Progenitor cell of endocrine pancreas (in vitro differentiated cells): ENCODE data around the gene DRICH1. TPM values are rescaled to one million over a fixed set of nuclear protein-coding genes. Genes with fewer than 3 reads are reported as not detected.
"Not testable (repeated sequence)": the region's sequence is repeated elsewhere in the genome, so short reads cannot be mapped to it uniquely, and the experiment has no call there.

Experiments
- DNase-seq: peaks from one replicate; pipeline ENCODE4 v3.0.0; 2021; ENCODE audit warnings: low spot score; ENCODE audit not compliant: unreplicated experiment
- H3K27ac Mint-ChIP-seq: 2 replicates; pipeline ENCODE4 v1.8.0; 2021; ENCODE audit warnings: mild to moderate bottlenecking, moderate library complexity, mixed read lengths
- H3K27me3 Mint-ChIP-seq: 2 replicates; pipeline ENCODE4 v1.8.0; 2021; ENCODE audit warnings: mixed read lengths
- H3K36me3 Mint-ChIP-seq: 2 replicates; pipeline ENCODE4 v1.8.0; 2022; ENCODE audit warnings: mixed read lengths; ENCODE audit not compliant: insufficient read depth
- H3K4me1 Mint-ChIP-seq: 2 replicates; pipeline ENCODE4 v1.8.0; 2021; ENCODE audit warnings: low read depth, mixed read lengths
- H3K4me3 Mint-ChIP-seq: 2 replicates; pipeline ENCODE4 v1.8.0; 2021; ENCODE audit warnings: low read depth, mild to moderate bottlenecking, moderate library complexity, mixed read lengths
- H3K9me3 Mint-ChIP-seq: 2 replicates; pipeline ENCODE4 v1.8.0; 2021; ENCODE audit warnings: low read depth, mixed read lengths
- CTCF ChIP-seq: fragments of 200-600 bp; sonication (generic); IDR thresholded peaks from one replicate; pipeline ENCODE4 v1.5.0; 2021; ENCODE audit warnings: antibody characterized with exemption, mild to moderate bottlenecking; ENCODE audit not compliant: unreplicated experiment
- total RNA-seq: library from RNA; stranded (reverse); gene quantifications from 2 replicates; pipeline ENCODE4 v1.2.1, GENCODE V29; 2021

Gene DRICH1
- total RNA-seq, 1 donor from 2014 or later, result 8.6 TPM

DNA sequence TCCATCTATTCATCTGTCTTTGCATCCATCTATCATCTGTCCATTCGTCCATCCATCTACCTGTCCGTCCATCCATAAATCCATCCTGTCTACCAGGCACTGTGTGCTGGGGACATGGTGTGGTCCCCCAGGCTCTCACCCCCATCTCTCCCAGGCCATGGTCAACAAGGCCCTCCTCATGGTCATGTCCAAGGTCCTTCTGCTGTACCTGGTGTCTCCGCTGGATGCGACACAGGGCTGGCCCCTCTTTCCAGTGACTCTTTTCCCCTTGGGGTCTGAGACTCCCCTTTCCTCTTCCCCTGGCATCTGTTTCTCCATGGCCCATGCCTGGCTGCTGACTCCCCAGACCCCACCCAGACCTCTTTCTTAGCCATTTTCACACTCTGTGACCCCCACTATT, 56.5 kb downstream of the DRICH1 start:
- peaks cover 3% of the 10 kb centered on the region for H3K9me3 Mint-ChIP-seq
- H3K4me1 Mint-ChIP-seq, result no peaks in the 10 kb centered on the region
- no peak for DNase-seq
- no peak overlapping the region for H3K4me3 Mint-ChIP-seq
- H3K27ac Mint-ChIP-seq, result no peak overlapping the region
- no peak for TF ChIP-seq CTCF
- H3K27me3 Mint-ChIP-seq, result peaks cover 8% of the 10 kb centered on the region
- H3K36me3 Mint-ChIP-seq, result peaks cover 1% of the 10 kb centered on the region

- Mint-ChIP-seq H3K4me3 (no peak overlapping the region), H3K27ac (no peak overlapping the region), H3K4me1 (no peaks in the 10 kb centered on the region), H3K27me3 (peaks cover 8% of the 10 kb centered on the region), H3K36me3 (peaks cover 1% of the 10 kb centered on the region), H3K9me3 (peaks cover 3% of the 10 kb centered on the region)
- no peak for TF ChIP-seq CTCF
- no peak for DNase-seq
These were observed 57.2 kb downstream of the DRICH1 start for GRCh38 chr22:23574877-23575276.

GRCh38 chr22:23574371-23574811, 57.7 kb downstream of the DRICH1 start:
- Mint-ChIP-seq H3K27me3 (peaks cover 8% of the 10 kb centered on the region), H3K36me3 (peaks cover 1% of the 10 kb centered on the region), H3K4me1 (no peaks in the 10 kb centered on the region), H3K9me3 (peaks cover 3% of the 10 kb centered on the region), H3K4me3 (no peak overlapping the region), H3K27ac (no peak overlapping the region)
- DNase-seq, result no peak
- no peak for TF ChIP-seq CTCF

DNA sequence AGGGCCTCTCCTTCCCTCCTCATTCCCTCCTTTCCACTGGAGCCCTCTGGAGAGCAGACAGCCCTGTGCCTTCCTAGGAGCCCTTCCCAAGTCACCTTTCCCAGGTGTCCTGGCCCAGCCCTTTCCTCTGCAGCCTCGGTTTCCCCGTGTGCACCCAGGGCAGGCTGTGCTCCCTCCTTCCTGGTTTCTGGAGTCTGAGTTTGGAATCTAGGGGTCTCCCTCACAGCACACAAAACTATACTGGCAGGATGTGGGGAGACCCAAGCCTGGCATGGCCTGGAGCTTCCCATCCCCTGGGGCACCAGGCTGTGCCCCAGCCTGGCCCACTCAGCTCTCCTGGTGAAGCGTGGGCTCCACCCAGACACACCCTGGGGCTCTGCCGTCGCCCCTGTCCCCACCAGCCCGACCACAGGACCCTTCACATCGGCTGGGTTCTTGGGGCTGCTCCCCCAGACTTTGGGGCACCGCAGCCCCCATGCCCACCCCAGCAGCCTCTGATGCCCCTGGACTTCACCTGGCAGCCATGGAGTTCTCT, 58.4 kb downstream of the DRICH1 start:
- H3K36me3 Mint-ChIP-seq, H3K4me1 Mint-ChIP-seq, DNase-seq, H3K4me3 Mint-ChIP-seq, H3K27me3 Mint-ChIP-seq, H3K27ac Mint-ChIP-seq, H3K9me3 Mint-ChIP-seq: not testable (repeated sequence)

DNA sequence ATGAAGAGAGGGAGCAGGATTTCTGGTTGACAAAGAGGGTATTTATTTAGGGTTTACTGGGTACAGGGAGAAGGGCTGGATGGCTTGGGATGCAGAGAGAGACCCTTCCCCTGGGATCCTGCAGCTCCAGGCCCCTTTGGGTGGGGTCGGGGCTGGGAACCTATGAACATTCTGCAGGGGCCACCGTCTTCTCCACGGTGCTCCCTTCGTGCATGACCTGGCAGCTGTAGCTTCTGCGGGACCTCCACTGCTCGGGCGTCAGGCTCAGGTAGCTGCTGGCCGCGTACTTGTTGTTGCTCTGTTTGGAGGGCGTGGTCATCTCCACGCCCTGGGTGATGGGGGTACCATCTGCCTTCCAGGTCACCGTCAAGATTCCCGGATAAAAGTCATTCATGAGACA, 59.0 kb downstream of the DRICH1 start:
- H3K27me3 Mint-ChIP-seq, DNase-seq, H3K9me3 Mint-ChIP-seq, H3K27ac Mint-ChIP-seq, H3K4me1 Mint-ChIP-seq, H3K4me3 Mint-ChIP-seq, H3K36me3 Mint-ChIP-seq: not testable (repeated sequence)

DNA sequence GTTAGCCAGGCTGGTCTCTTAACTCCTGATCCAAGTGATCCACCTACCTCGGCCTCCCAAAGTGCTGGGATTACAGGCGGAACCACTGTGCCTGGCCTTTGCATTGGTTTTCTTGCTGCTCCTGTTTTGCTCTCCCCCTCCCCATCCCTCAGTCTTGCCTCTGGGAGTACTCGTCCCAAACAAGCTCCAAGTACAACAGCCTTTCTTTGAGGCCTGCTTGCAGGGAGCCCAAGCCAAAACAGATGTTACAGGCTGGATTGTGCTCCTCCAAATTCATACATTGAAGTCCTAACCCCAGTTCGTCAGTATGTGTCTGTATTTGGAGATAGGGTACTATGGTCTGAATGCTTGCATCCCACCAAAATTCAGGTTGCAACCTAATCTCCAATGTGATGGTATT, 60.6 kb downstream of the DRICH1 start:
- no peak for DNase-seq
- no peak overlapping the region for H3K27ac Mint-ChIP-seq
- H3K36me3 Mint-ChIP-seq, result peaks cover 1% of the 10 kb centered on the region
- peaks cover 8% of the 10 kb centered on the region for H3K27me3 Mint-ChIP-seq
- peaks cover 3% of the 10 kb centered on the region for H3K9me3 Mint-ChIP-seq
- no peak overlapping the region for H3K4me3 Mint-ChIP-seq
- no peak for TF ChIP-seq CTCF
- H3K4me1 Mint-ChIP-seq, result peaks cover 9% of the 10 kb centered on the region
